ENCODE measurements around the gene APBA1. TPM values are rescaled to one million over a fixed set of nuclear protein-coding genes. Genes with fewer than 3 reads are reported as not detected.

The APBA1 gene
- total RNA-seq, 1 experiment from 2014 or later = 1.8 TPM

- no peak overlapping the region for H3K18ac ChIP-seq (ENCODE audit: insufficient read length, low read depth, low read length)
- H4K5ac ChIP-seq (ENCODE audit: insufficient read length, low read depth, low read length) = no peak overlapping the region
- no peak overlapping the region for H2BK120ac ChIP-seq (ENCODE audit: low read depth, low read length, poor library complexity, severe bottlenecking)
- Mint-ChIP-seq H3K4me3 (no peak overlapping the region), H3K27ac (no peak overlapping the region), H3K27me3 (ENCODE audit: low read depth) (no peaks in the 10 kb centered on the region), H3K4me1 (peaks cover 0 to 2% of the 10 kb centered on the region in 2 experiments; a peak in 1 of 4 replicates), H3K36me3 (ENCODE audit: insufficient read depth in 1 of 3, low read depth in 3 of 3) (no peaks in the 10 kb centered on the region; a peak in 1 of 7 replicates), H3K9me3 (no peaks in the 10 kb centered on the region)
- TF ChIP-seq CTCF (conservative IDR thresholded peaks at IDR 0.05) = no peak
- no peaks in the 10 kb centered on the region for H3K9me3 ChIP-seq (ENCODE audit: control insufficient read depth, low read depth, low read length)
- H3K4ac ChIP-seq (ENCODE audit: low read depth, low read length) = no peak overlapping the region
- no peak overlapping the region for H2AK5ac ChIP-seq (ENCODE audit: insufficient read length, low read length)
- H3T11ph ChIP-seq (ENCODE audit: low read length) = no peak overlapping the region
- no peak overlapping the region for H3K9ac ChIP-seq (ENCODE audit: extremely low read depth, insufficient read length, low read length)
- no peaks in the 10 kb centered on the region; the same call in 1 of the 2 replicates for H3K4me1 ChIP-seq (ENCODE audit: insufficient read depth, low read length)
- H3K79me1 ChIP-seq (ENCODE audit: insufficient read depth, low read depth, low read length, poor library complexity, severe bottlenecking) = no peaks in the 10 kb centered on the region
- H4K20me1 ChIP-seq (ENCODE audit: control insufficient read depth, insufficient read depth, insufficient read length) = no peaks in the 10 kb centered on the region
- H3K14ac ChIP-seq (ENCODE audit: insufficient read depth, low read length) = no peak overlapping the region
- no peak overlapping the region for H4K8ac ChIP-seq (replicated peaks; ENCODE audit: insufficient read length, low read depth, low read length)
- no peak overlapping the region for H2BK15ac ChIP-seq (ENCODE audit: low read depth, low read length)
- no peak overlapping the region for H3K23ac ChIP-seq (ENCODE audit: insufficient read length, low read depth, low read length)
- H3K27ac ChIP-seq (ENCODE audit: insufficient read length, low read depth, low read length) = no peak overlapping the region
- no peak overlapping the region for H2BK20ac ChIP-seq (ENCODE audit: low read depth, low read length, poor library complexity, severe bottlenecking)
- no peak overlapping the region for H2AFZ ChIP-seq (ENCODE audit: low read length)
- no peak overlapping the region for H2BK12ac ChIP-seq (ENCODE audit: insufficient read length, low read depth, low read length)
- no peaks in the 10 kb centered on the region for H3K23me2 ChIP-seq (ENCODE audit: insufficient read length, low read depth, low read length, poor library complexity, severe bottlenecking)
- no peak overlapping the region for H3K56ac ChIP-seq (ENCODE audit: insufficient read length, low read depth, low read length)
- no peak for DNase-seq
- no peaks in the 10 kb centered on the region for H3K79me2 ChIP-seq (ENCODE audit: insufficient read depth, low read length)
- no peaks in the 10 kb centered on the region; the same call in 1 of the 2 replicates for H3K27me3 ChIP-seq (ENCODE audit: insufficient read depth, low read length)
- H3K4me2 ChIP-seq (ENCODE audit: insufficient read depth, insufficient read length, low read length) = no peak overlapping the region
- WGBS (ENCODE audit: extremely low coverage, insufficient read length, low lambda C conversion rate) = no CpG with 5 or more reads among the region's 3 CpGs
- H4K91ac ChIP-seq (ENCODE audit: insufficient read length, low read depth, low read length) = no peak overlapping the region
- no peak overlapping the region for H2BK5ac ChIP-seq (ENCODE audit: insufficient read length, low read length)
These were observed 44.9 kb downstream of the APBA1 start for GRCh38 chr9:69627281-69627680.

All from H9 (cell line).